MM.1S (cell line): ENCODE results near the gene CSDE1.

Experiments
- EZH2 ChIP-seq: fragments of 300-600 bp; sonication (generic); optimal IDR thresholded peaks from 2 replicates; pipeline ENCODE3; 2017; ENCODE audit warnings: low read depth, mild to moderate bottlenecking, antibody characterized with exemption, low read length, mixed read lengths
- TF ChIP-seq, protein P1 (sequence below): fragments of 300-600 bp; sonication (generic); IDR thresholded peaks from 2 replicates; pipeline ENCODE4 v1.5.1; 2016; ENCODE audit warnings: antibody characterized with exemption, low read length, mixed read lengths

DNA sequence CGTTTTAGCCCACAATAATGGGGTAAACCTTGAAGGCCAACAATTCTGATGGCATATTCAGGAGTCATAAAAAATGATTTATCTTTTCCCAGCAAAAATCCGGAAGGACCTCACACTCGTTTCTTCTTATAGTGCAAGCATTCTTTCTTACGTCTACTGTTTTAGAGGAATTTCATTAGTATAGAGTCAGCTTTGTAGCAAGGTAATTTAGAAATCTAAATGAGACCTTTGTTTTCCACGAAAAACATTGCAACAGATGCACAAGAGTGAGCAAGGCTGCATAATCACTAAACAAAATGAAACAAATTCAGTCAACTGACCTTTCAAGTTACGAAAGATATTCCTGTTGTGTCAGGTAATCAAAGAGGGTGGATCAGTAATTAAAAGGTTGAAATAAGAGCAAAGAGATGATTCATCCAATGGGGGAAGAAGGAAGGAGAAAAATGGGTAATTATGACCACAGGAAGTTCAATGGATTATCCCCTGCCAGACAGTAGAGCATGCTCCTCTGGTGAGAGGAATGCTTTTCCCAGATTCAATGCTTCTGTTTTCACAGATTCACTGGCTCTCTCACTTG lies 560 bp upstream of the CSDE1 start:
- TF ChIP-seq, protein P1, sequence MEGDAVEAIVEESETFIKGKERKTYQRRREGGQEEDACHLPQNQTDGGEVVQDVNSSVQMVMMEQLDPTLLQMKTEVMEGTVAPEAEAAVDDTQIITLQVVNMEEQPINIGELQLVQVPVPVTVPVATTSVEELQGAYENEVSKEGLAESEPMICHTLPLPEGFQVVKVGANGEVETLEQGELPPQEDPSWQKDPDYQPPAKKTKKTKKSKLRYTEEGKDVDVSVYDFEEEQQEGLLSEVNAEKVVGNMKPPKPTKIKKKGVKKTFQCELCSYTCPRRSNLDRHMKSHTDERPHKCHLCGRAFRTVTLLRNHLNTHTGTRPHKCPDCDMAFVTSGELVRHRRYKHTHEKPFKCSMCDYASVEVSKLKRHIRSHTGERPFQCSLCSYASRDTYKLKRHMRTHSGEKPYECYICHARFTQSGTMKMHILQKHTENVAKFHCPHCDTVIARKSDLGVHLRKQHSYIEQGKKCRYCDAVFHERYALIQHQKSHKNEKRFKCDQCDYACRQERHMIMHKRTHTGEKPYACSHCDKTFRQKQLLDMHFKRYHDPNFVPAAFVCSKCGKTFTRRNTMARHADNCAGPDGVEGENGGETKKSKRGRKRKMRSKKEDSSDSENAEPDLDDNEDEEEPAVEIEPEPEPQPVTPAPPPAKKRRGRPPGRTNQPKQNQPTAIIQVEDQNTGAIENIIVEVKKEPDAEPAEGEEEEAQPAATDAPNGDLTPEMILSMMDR = no peak
- no peak for TF ChIP-seq EZH2
